Immature natural killer cell (primary cell): Measurements from ENCODE around the gene UBQLN1. TPM values are rescaled to one million over a fixed set of nuclear protein-coding genes. Genes with fewer than 3 reads are reported as not detected.
"Not testable (repeated sequence)": the region's sequence is repeated elsewhere in the genome, so short reads cannot be mapped to it uniquely, and the experiment has no call there.

Experiments
- DNase-seq, 3 donors: peaks; one replicate each; pipeline ENCODE4 v3.0.0; 2022; ENCODE audit warnings: mixed read lengths in 1 of 3
- H3K27ac Mint-ChIP-seq, 6 donors: one replicate each; pipeline ENCODE4 v1.8.0; 2020; ENCODE audit warnings: mixed read lengths in 6 of 6, mild to moderate bottlenecking in 5 of 6, inconsistent platforms in 4 of 6, moderate library complexity in 3 of 6
- H3K27me3 Mint-ChIP-seq, 3 donors: one replicate each; pipeline ENCODE4 v1.8.0; 2020 to 2021; ENCODE audit warnings: low read depth in 3 of 3, mild to moderate bottlenecking in 3 of 3, mixed read lengths in 3 of 3, moderate library complexity in 3 of 3, inconsistent platforms in 1 of 3
- H3K36me3 Mint-ChIP-seq, 3 donors: one replicate each; pipeline ENCODE4 v1.8.0; 2020; ENCODE audit warnings: mixed read lengths in 3 of 3, inconsistent platforms in 2 of 3, mild to moderate bottlenecking in 2 of 3
- H3K4me1 Mint-ChIP-seq, 2 donors: one replicate each; pipeline ENCODE4 v1.8.0; 2020; ENCODE audit warnings: inconsistent platforms in 2 of 2, mild to moderate bottlenecking in 2 of 2, mixed read lengths in 2 of 2, moderate library complexity in 1 of 2
- H3K4me3 Mint-ChIP-seq, 5 donors: one replicate each; pipeline ENCODE4 v1.8.0; 2020; ENCODE audit warnings: mild to moderate bottlenecking in 5 of 5, mixed read lengths in 5 of 5, inconsistent platforms in 3 of 5, moderate library complexity in 3 of 5
- H3K9me3 Mint-ChIP-seq, 6 donors: one replicate each; pipeline ENCODE4 v1.8.0; 2020; ENCODE audit warnings: mild to moderate bottlenecking in 6 of 6, mixed read lengths in 6 of 6, inconsistent platforms in 4 of 6, moderate library complexity in 3 of 6
- polyA plus RNA-seq, 3 donors: library from polyadenylated mRNA; unstranded; fragments of 300-500 nt; fragmentation: Illumina TruSeq; gene quantifications; one replicate each; pipeline ENCODE4 v1.2.3, GENCODE V29; 2021

Gene UBQLN1
- polyA plus RNA-seq, 3 donors from 2014 or later: 57.2 to 73.5 (median 57.5) TPM

DNA sequence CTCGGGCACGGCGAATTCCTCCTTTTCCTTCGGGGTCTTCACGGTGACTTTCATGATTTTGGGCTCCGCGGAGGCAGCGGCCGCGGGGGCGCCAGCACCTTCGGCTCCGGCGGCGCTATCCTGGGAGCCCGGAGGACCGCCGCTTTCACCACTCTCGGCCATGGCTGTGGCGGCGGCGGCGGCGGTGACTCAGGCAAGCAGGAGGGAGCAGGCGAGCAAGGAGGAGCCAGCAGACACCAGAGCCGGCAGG lies 315 bp downstream of the UBQLN1 start:
- Mint-ChIP-seq H3K27ac (peak overlapping the region; percentile 99 to 100 (median 99)), H3K27me3 (peaks cover 18 to 25% (median 22%) of the 10 kb centered on the region in 3 donors), H3K9me3 (peaks cover 0 to 4% (median 0%) of the 10 kb centered on the region in 6 donors), H3K4me1 (peaks cover 39 to 55% of the 10 kb centered on the region in 2 donors), H3K36me3 (no peaks in the 10 kb centered on the region), H3K4me3 (peak overlapping the region; percentile 87 to 98 (median 95))
- no peak for DNase-seq

DNA sequence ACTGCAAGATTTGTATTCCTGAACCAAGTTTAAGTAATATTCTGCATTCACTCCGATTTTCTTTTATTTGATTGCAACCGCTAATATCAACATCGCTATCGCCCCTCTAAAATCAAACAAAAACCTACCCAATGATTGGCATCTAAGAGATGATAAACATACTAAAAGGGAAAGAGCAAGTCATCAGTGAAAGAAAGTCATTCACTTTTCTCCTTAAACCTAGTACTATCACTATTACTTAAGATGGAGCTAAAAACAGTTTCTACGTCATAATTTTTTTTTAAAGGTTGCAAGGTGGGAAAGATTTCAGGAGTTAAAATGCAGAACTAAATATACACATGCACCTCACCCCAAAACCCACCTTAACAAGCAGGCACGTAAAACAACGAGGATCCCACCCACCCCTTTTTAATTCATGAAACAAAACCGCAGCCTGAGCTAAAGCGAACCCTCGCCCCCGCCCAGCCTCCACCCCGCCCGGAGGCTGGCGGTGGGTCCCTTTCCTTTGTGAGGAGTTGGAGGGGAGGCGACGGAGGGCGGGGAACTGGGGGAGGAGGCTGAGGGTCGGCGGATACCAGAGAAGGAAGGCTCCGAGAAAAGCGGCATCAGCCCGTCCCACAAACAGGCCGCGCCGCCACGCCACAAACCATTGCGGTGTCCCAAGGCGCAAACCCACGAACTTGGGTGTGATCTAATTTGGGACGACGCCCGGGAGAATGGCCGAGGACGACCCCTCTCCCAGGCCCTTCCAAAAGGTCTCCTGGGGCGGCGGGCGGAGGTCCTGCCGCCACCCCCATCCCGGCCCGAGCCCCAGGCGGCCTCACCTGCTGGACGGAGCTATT lies 861 bp downstream of the UBQLN1 start:
- H3K4me3 Mint-ChIP-seq: peak overlapping the region; percentile 87 to 98 (median 95)
- DNase-seq: peak; percentile 78 to 80 (median 79)
- H3K9me3 Mint-ChIP-seq: peaks cover 0 to 4% (median 0%) of the 10 kb centered on the region in 6 donors
- H3K36me3 Mint-ChIP-seq: no peaks in the 10 kb centered on the region
- H3K4me1 Mint-ChIP-seq: peaks cover 43 to 60% of the 10 kb centered on the region in 2 donors
- H3K27me3 Mint-ChIP-seq: peaks cover 18 to 25% (median 22%) of the 10 kb centered on the region in 3 donors
- peak overlapping the region; percentile 93 to 100 (median 99) for H3K27ac Mint-ChIP-seq

DNA sequence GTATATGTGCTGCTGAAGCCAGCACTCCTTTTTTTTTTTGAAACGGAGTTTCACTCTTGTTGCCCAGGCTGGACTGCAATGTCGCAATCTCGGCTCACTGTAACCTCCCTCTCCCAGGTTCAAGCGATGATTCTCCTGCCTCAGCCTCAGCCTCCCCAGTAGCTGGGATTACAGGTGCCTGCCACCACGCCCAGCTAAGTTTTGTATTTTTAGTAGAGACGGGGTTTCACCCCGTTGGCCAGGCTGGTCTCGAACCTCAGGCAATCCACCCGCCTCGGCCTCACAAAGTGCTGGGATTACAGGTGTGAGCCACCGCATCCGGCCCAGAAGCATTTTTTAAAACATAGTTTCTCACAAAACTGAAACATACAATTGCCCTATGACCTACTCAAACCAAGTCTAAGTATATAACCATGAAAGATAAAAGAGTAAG lies 2.5 kb downstream of the UBQLN1 start:
- Mint-ChIP-seq H3K4me3 (peak overlapping the region; percentile 87 to 98 (median 95)), H3K4me1 (peaks cover 57 to 76% of the 10 kb centered on the region in 2 donors), H3K27ac (peak overlapping the region in 4 of 6 donors; percentile 27 to 83 (median 38)), H3K27me3 (peaks cover 18 to 25% (median 22%) of the 10 kb centered on the region in 3 donors)
- H3K36me3 Mint-ChIP-seq, DNase-seq, H3K9me3 Mint-ChIP-seq: not testable (repeated sequence)

DNA sequence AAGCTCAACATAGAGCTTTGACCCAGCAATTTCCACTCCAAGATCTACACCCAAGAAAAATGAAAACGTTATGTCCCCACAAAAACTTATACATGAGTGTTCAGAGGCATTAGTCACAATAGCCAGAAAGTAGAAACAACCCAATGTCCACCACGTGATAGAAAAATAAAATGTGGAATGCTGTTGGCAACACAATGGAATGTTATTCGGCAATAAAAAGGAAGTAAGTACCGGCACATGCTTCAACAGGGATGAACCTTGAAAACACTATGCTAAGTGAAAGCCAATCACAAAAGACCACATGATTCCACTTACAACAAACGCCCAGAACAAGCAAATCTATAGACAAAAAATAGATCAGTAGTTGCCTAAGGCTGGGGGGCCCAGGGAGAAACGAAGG lies 6.0 kb downstream of the UBQLN1 start:
- H3K4me3 Mint-ChIP-seq: no peak overlapping the region
- H3K9me3 Mint-ChIP-seq: no peaks in the 10 kb centered on the region
- no peaks in the 10 kb centered on the region for H3K36me3 Mint-ChIP-seq
- H3K27me3 Mint-ChIP-seq: peaks cover under 1 to 7% (median 2%) of the 10 kb centered on the region in 3 donors
- H3K4me1 Mint-ChIP-seq: peaks cover 68 to 87% of the 10 kb centered on the region in 2 donors
- no peak overlapping the region for H3K27ac Mint-ChIP-seq
- no peak for DNase-seq

DNA sequence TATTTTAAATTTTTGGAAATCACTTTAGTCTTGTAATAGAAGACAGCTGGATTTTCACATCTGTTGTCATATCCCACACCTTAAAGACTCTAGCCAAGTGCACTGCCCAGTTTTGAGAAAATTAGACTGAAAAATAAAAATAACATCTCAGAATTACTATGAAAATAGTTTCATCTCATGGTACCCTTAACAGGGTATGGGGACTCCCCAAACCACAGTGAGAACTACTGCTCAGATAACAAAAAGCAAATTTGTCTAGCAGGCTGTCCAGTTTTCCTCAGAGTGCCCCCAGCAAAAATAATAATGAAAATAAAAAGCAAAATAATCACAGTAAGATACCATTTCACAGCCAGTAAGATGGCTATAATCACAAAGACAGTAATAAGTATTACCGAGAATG lies 6.5 kb downstream of the UBQLN1 start:
- Mint-ChIP-seq H3K4me1 (peaks cover 65 to 87% of the 10 kb centered on the region in 2 donors), H3K27ac (no peak overlapping the region), H3K36me3 (no peaks in the 10 kb centered on the region), H3K9me3 (no peaks in the 10 kb centered on the region), H3K27me3 (peaks cover 0 to 4% (median 0%) of the 10 kb centered on the region in 3 donors), H3K4me3 (no peak overlapping the region)
- DNase-seq: no peak

DNA sequence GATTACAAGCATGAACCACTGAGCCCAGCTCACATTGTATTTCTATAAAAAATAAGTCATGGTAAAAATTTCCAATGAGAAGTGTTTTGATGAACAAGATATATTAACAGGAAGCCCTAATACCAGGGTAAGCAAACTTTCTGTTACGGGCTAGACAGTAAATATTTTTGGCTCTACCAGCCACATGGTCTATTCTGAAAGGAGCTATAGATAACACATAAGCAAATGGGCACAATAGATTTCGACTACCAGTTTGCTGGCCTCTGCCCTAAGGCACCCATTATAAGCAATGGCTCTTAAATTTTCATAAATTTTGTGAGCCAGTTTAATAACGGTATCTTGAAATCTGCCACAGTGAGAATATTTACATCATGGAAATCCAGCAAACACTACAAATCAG lies 8.1 kb downstream of the UBQLN1 start:
- Mint-ChIP-seq H3K4me1 (peaks cover 57 to 85% of the 10 kb centered on the region in 2 donors), H3K9me3 (no peaks in the 10 kb centered on the region), H3K4me3 (peak overlapping the region in 1 of 5 donors; percentile 2), H3K27me3 (no peaks in the 10 kb centered on the region), H3K27ac (peak overlapping the region in 2 of 6 donors; percentile 16 to 23), H3K36me3 (no peaks in the 10 kb centered on the region)
- DNase-seq: no peak

DNA sequence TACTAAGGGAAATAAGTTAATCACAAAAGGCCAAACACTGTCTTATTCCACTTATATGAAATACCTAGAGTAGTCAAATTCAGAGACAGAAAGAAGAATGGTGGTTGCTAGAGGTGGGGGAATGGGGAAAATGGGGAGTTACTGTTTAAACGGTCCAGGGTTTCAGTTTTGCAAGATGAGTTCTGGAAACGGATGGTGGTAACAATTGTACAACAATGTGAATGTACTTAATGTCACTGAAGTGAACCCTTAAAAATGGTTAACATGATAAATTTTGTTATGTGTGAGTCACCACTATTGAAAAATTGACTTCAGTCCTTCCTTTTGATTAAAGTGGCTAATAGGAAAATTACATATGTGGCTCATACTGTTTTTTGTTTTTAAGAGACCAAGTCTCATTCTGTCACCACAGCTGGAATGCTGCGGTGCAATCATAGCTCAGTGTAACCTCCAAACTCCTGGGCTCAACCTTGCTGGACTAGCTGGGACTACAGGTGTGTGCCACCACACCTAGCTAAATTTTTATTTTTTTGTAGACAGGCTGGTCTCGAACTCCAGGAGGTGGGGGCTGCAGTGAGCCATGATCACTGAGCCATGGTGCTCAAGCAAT lies 8.7 kb downstream of the UBQLN1 start:
- H3K4me3 Mint-ChIP-seq: no peak overlapping the region
- no peaks in the 10 kb centered on the region for H3K9me3 Mint-ChIP-seq
- peaks cover 61 to 88% of the 10 kb centered on the region in 2 donors for H3K4me1 Mint-ChIP-seq
- no peaks in the 10 kb centered on the region for H3K36me3 Mint-ChIP-seq
- DNase-seq: no peak
- no peaks in the 10 kb centered on the region for H3K27me3 Mint-ChIP-seq
- peak overlapping the region in 2 of 6 donors; percentile 12 to 30 for H3K27ac Mint-ChIP-seq

DNA sequence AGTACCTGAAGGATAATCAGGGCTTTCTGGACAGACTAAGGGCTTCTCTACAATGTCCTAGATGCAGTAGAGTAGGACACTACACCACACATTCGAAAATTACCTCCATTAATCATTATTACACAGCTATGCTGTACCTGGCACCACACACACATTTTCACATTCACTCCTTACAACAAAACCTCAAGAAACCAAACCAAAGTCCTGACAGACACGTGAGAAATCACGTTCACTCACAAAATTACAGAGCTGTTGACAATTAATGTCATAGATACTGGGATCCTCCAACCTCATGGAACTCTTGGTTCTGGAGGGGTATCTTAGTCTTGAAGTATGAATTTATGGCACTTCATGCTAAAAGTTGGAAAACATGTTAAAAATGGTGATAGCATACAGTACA lies 16.3 kb downstream of the UBQLN1 start:
- H3K4me1 Mint-ChIP-seq: peaks cover 77 to 96% of the 10 kb centered on the region in 2 donors
- no peaks in the 10 kb centered on the region for H3K36me3 Mint-ChIP-seq
- H3K4me3 Mint-ChIP-seq: peak overlapping the region in 3 of 5 donors; percentile 0 to 17 (median 3)
- no peaks in the 10 kb centered on the region for H3K27me3 Mint-ChIP-seq
- no peak for DNase-seq
- peak overlapping the region in 1 of 6 donors; percentile 4 for H3K27ac Mint-ChIP-seq
- H3K9me3 Mint-ChIP-seq: no peaks in the 10 kb centered on the region

DNA sequence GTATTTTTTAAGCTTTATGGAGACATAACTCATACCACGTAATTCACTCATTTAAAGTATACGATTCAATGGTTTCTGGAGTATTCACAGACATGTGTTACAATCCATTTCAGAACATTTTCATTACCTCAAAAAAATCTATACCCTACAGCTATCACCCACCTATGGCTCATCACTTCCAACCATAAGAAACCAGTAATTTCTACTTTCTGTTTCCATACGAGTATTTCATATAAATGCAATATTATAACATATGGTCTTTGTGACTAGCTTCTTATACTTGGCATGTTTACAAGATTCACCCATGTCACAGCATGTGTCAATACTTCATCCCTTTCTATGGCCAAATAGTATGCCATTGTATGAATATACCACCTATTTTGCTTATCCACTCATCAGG lies 18.8 kb downstream of the UBQLN1 start:
- Mint-ChIP-seq H3K27ac (no peak overlapping the region), H3K4me3 (peak overlapping the region in 4 of 5 donors; percentile 3 to 26 (median 8))

DNA sequence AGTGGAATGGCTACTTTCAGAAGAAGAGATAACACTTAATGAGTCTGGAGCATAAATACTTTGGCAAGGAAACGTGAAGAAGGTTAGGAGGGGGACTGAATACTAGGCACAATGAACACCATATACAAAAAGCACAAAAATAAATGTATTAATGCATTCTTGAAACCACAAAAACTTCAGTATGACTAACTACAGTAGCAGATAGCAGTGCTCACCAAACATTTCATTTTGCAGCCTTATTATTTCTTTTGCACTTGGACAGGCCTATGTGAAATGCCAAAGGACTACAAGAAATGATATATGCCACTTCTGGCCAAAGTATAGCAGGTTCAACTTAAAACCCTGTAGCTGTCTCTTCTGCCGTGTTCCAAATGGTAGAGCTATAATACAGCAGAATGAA lies 26.3 kb downstream of the UBQLN1 start:
- Mint-ChIP-seq H3K27me3 (peaks cover 0 to 1% (median 0%) of the 10 kb centered on the region in 3 donors), H3K36me3 (peaks cover 10 to 25% (median 17%) of the 10 kb centered on the region in 3 donors)

More for the DNA sequence above, 18.8 kb downstream of the UBQLN1 start:
- H3K27me3 Mint-ChIP-seq: no peaks in the 10 kb centered on the region
- H3K9me3 Mint-ChIP-seq: no peaks in the 10 kb centered on the region
- H3K36me3 Mint-ChIP-seq: peaks cover 0 to 4% (median 0%) of the 10 kb centered on the region in 3 donors
- no peak for DNase-seq
- H3K4me1 Mint-ChIP-seq: peaks cover 77 to 92% of the 10 kb centered on the region in 2 donors

DNA sequence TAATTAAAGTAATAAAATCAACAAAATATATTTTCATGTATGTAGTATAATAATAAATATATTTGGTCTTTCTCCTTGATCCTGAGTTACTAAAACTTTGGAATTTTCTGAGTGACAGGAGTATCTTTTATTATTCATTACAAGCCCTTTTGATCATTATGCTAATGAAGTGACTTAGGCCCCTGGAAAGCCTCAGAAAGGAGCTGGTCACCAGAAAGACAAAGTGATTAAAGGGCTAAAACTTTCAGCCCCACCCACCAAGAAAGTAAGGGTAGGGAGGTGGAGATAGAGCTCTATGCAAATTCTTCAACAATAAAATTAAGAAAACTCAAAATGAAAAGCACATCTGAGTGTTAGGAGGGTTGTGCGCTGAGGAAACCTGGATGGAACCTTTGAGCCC lies 27.5 kb downstream of the UBQLN1 start:
- Mint-ChIP-seq H3K27ac (no peak overlapping the region), H3K36me3 (peaks cover 10 to 26% (median 17%) of the 10 kb centered on the region in 3 donors), H3K27me3 (peaks cover 0 to 2% (median 2%) of the 10 kb centered on the region in 3 donors), H3K4me1 (peaks cover 21 to 55% of the 10 kb centered on the region in 2 donors), H3K9me3 (no peaks in the 10 kb centered on the region), H3K4me3 (no peak overlapping the region)
- no peak for DNase-seq

More for the DNA sequence above, 26.3 kb downstream of the UBQLN1 start:
- Mint-ChIP-seq H3K4me1 (peaks cover 25 to 61% of the 10 kb centered on the region in 2 donors), H3K4me3 (no peak overlapping the region), H3K27ac (peak overlapping the region in 1 of 6 donors; percentile 1), H3K9me3 (no peaks in the 10 kb centered on the region)
- no peak for DNase-seq

DNA sequence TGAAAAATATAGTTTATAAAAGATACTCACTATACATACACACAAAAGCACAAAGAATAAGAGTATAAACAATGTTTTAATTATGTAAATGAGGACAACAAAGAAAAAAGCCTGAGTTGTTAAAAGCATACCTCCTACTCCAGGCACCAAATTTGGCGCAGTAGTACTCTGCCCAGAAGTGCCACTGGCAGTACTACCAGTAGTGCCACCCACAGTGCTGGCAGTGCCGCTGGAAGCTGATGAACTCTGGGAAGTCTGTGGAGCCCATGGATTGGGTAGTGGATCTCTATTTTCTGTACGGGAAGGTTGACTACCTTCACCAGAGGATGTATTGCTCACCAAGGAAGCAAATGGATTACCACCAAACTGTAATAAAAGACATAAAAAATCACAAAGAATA lies 30.2 kb downstream of the UBQLN1 start:
- Mint-ChIP-seq H3K4me3 (no peak overlapping the region), H3K4me1 (peaks cover 13 to 60% of the 10 kb centered on the region in 2 donors), H3K27ac (no peak overlapping the region), H3K9me3 (no peaks in the 10 kb centered on the region), H3K36me3 (peaks cover 10 to 27% (median 20%) of the 10 kb centered on the region in 3 donors), H3K27me3 (peaks cover 0 to 2% (median 2%) of the 10 kb centered on the region in 3 donors)
- DNase-seq: no peak

DNA sequence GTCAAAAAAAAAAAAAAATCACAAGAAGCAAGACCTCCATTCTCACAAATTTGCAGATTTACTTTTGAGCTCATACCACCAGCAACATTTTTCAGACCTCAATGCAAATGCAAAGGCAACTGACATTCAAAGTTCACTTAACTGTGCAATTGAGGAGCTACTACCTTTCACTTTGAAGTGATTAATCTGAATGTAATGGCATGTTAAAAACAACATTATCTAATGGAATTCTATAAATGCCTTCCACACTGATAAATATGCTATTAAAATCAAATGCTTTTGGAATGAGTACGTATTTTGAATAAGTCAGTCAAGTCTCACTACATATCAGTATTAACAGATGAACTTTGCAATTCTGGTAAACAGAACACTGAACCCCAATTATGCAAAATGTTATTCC lies 32.3 kb downstream of the UBQLN1 start:
- H3K4me1 Mint-ChIP-seq: peaks cover 6 to 57% of the 10 kb centered on the region in 2 donors
- no peaks in the 10 kb centered on the region for H3K9me3 Mint-ChIP-seq
- no peak overlapping the region for H3K4me3 Mint-ChIP-seq
- peaks cover 2% of the 10 kb centered on the region in 3 donors for H3K27me3 Mint-ChIP-seq
- H3K27ac Mint-ChIP-seq: no peak overlapping the region
- H3K36me3 Mint-ChIP-seq: peaks cover 9 to 34% (median 25%) of the 10 kb centered on the region in 3 donors
- DNase-seq: no peak

DNA sequence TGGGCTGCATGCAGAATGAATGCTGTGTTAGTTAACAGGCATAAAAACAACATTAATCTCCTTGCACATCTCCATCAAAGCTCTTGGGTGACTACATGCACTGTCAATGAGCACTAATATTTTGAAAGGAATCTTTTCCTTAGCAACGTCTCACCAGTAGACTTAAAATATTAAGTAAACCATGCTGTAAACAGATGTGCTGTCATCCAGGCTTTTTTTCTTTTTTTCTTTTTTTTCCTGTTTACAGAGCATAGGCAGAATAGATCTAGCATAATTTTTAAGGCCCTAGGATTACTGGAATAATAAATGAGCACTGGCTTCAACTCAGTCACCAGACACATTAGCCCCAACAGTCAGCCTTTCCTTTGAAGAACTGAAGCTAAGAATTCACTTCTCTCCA lies 36.3 kb downstream of the UBQLN1 start:
- H3K36me3 Mint-ChIP-seq: peaks cover 4 to 22% (median 22%) of the 10 kb centered on the region in 3 donors
- no peak for DNase-seq
- H3K9me3 Mint-ChIP-seq: no peaks in the 10 kb centered on the region
- peaks cover 0 to 2% (median 2%) of the 10 kb centered on the region in 3 donors for H3K27me3 Mint-ChIP-seq
- no peak overlapping the region for H3K4me3 Mint-ChIP-seq
- H3K27ac Mint-ChIP-seq: peak overlapping the region in 3 of 6 donors; percentile 7 to 39 (median 17)
- peaks cover 5 to 42% of the 10 kb centered on the region in 2 donors for H3K4me1 Mint-ChIP-seq
